Ascending aorta (tissue), 2 donors: ENCODE data around the gene HBE1. TPM values are rescaled to one million over a fixed set of nuclear protein-coding genes. Genes with fewer than 3 reads are reported as not detected.

Experiments used
- DNase-seq, 2 donors: peaks; one replicate each; pipeline ENCODE4 v3.0.0-alpha.2; 2019; ENCODE audit warnings: low spot score in 2 of 2
- H3K27ac ChIP-seq, 2 donors: fragments of 200-600 bp; sonication (generic); one replicate each; pipeline ENCODE4 v1.5.1; 2016 to 2017; ENCODE audit warnings: mild to moderate bottlenecking in 1 of 2
- H3K27me3 ChIP-seq: fragments of 200-600 bp; sonication (generic); one replicate; pipeline ENCODE4 v1.5.1; 2017
- H3K36me3 ChIP-seq, 2 donors: fragments of 200-600 bp; sonication (generic); one replicate each; pipeline ENCODE4 v1.5.1; 2016
- H3K4me1 ChIP-seq, 2 donors: fragments of 200-600 bp; sonication (generic); one replicate each; pipeline ENCODE4 v1.5.1; 2016 to 2017; ENCODE audit warnings: mild to moderate bottlenecking in 1 of 2
- H3K4me3 ChIP-seq, 2 donors: fragments of 200-600 bp; sonication (generic); one replicate each; pipeline ENCODE4 v1.5.1; 2016 to 2017; ENCODE audit warnings: mild to moderate bottlenecking in 1 of 2
- H3K9me3 ChIP-seq, 2 donors: fragments of 200-600 bp; sonication (generic); one replicate each; pipeline ENCODE4 v1.5.1; 2016
- CTCF ChIP-seq, 3 experiments: fragments of 200-600 bp in 2 of 3; fragments of 450-650 bp in 1 of 3; sonication (generic) in 2 of 3; IDR thresholded peaks; one replicate each; pipeline ENCODE4 v1.5.1; 2016 to 2019; ENCODE audit warnings: antibody characterized with exemption in 3 of 3, mild to moderate bottlenecking in 1 of 3, moderate library complexity in 1 of 3
- intact Hi-C: fragments of 100-400 bp; cut with DNase I; formaldehyde crosslinking; loops from one replicate; pipeline ENCODE4 v1.15.1; 2023
- total RNA-seq: library from RNA; depleted of rRNA; stranded (reverse); fragments of >200 nt; gene quantifications from one replicate; pipeline ENCODE4 v1.1.0, GENCODE V29; 2016

HBE1 gene
- total RNA-seq, 1 donor from 2014 or later, result not detected

DNA sequence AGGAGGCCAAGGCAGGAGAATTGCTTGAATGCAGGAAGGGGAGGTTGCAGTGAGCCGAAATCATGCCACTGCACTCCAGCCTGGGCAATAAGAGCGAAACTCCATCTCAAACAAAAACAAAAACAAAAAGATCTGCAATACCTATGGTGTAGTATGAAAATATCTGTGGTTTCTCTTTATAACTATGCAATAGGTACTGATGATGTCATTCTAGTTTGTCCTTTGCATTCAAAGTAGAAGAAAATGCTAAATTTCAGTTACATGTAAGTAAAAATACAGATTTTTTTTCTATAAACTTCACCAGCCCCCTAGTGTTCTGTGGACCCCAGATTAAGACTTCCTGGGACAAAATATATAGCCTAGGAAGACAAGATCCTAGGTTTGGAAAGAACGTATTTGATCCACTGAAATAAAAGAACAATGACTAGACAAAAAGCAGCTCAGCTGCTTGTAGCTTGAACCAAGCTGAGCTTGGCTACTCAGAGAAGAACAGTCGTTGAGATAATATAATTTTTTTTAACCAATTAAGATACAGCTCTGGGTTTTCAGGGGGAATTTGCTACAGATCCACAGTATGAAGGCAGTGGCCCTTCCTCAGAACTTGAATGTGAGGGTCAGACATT lies 2.8 kb upstream of the HBE1 start:
- H3K36me3 ChIP-seq, result no peaks in the 10 kb centered on the region
- no peak overlapping the region for H3K4me3 ChIP-seq
- no peak for TF ChIP-seq CTCF (IDR thresholded peaks at IDR 0.05)
- no peak for DNase-seq
- H3K4me1 ChIP-seq, result no peaks in the 10 kb centered on the region
- no peaks in the 10 kb centered on the region for H3K9me3 ChIP-seq
- intact Hi-C loops, result no loop called here
- no peak overlapping the region for H3K27ac ChIP-seq
- H3K27me3 ChIP-seq, result no peaks in the 10 kb centered on the region

GRCh38 chr11:5267033-5267563 lies 2.6 kb downstream of the HBE1 start:
- H3K27ac ChIP-seq, result no peak overlapping the region
- no peak for DNase-seq
- H3K27me3 ChIP-seq, result no peaks in the 10 kb centered on the region
- H3K4me3 ChIP-seq, result no peak overlapping the region
- H3K36me3 ChIP-seq, result no peaks in the 10 kb centered on the region
- H3K4me1 ChIP-seq, result no peaks in the 10 kb centered on the region
- TF ChIP-seq CTCF (IDR thresholded peaks at IDR 0.05), result no peak
- intact Hi-C loops, result no loop called here
- no peaks in the 10 kb centered on the region for H3K9me3 ChIP-seq

DNA sequence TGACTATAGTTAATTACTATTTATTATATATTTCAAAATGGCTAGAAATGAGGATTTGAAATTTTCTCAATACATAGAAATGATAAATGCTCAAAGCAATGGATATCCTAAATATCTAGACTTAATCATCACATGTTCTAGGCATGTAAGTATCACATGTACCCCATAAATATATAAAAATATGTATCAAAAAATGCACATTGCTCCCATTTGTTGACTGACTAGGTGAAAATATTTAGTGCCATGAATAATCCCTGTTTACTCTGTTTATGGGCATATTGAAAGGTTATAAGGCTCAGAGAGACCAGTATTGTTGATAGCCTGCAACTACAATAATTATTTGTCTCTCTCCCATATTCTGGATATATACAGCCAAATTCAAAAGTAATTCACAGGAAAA lies 3.1 kb downstream of the HBE1 start:
- Histone ChIP-seq H3K4me1 (no peaks in the 10 kb centered on the region), H3K27me3 (no peaks in the 10 kb centered on the region), H3K27ac (no peak overlapping the region), H3K36me3 (no peaks in the 10 kb centered on the region), H3K4me3 (no peak overlapping the region), H3K9me3 (no peaks in the 10 kb centered on the region)
- no peak for TF ChIP-seq CTCF (IDR thresholded peaks at IDR 0.05)
- no peak for DNase-seq
- intact Hi-C loops, result no loop called here

DNA sequence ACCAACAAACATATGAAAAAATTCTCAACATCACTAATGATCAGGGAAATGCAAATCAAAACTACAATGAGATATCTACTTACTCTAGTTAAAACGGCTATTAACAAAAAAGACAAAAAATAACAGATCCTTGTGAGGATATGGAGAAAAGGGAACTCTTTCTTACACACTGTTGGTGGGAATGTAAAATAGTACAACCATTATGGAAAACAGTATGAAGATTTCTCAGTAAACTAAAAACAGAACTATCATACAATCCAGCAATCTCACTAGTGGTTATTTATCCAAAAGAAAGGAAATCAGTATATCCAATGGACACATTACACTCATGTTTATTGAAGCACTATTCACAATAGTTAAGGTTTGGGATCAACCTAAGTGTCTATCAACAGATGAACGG lies 3.9 kb downstream of the HBE1 start:
- H3K4me3 ChIP-seq, result no peak overlapping the region
- intact Hi-C loops, result no loop called here
- no peak overlapping the region for H3K27ac ChIP-seq
- no peaks in the 10 kb centered on the region for H3K27me3 ChIP-seq
- H3K36me3 ChIP-seq, result no peaks in the 10 kb centered on the region
- TF ChIP-seq CTCF (IDR thresholded peaks at IDR 0.05), result no peak
- H3K9me3 ChIP-seq, result no peaks in the 10 kb centered on the region
- no peak for DNase-seq
- H3K4me1 ChIP-seq, result no peaks in the 10 kb centered on the region

- Histone ChIP-seq H3K27me3 (no peaks in the 10 kb centered on the region), H3K36me3 (no peaks in the 10 kb centered on the region), H3K4me3 (no peak overlapping the region), H3K4me1 (no peaks in the 10 kb centered on the region), H3K9me3 (no peaks in the 10 kb centered on the region), H3K27ac (no peak overlapping the region)
- no peak for DNase-seq
- no peak for TF ChIP-seq CTCF (IDR thresholded peaks at IDR 0.05)
- intact Hi-C loops, result no loop called here
These were observed 11.0 kb downstream of the HBE1 start for GRCh38 chr11:5258543-5259262.
